GM12878 (cell line): ENCODE results near the gene GPC2. TPM values are rescaled to one million over a fixed set of nuclear protein-coding genes. Genes with fewer than 3 reads are reported as not detected.
"Not testable (repeated sequence)": the region's sequence is repeated elsewhere in the genome, so short reads cannot be mapped to it uniquely, and the experiment has no call there.

ENCODE experiments used
- ATAC-seq: fragments of 200-7000 bp; cut with Tn5 transposase; 3 replicates; pipeline ENCODE4 v1.9.1; 2020; ENCODE audit warnings: mild to moderate bottlenecking, moderate library complexity
- BruUV-seq: library from RNA; stranded (reverse); fragments of 400-500 nt; replicated peaks from 2 replicates; lab custom pipeline; 2021; lab: Mats Ljungman, UMichigan
- CTCF ChIA-PET: fragments of 300-600 bp; sonication (Branson Sonifier 250); formaldehyde crosslinking; extraction: SDS; loops from one replicate; lab custom pipeline; 2021; ENCODE audit warnings: inconsistent platforms; lab: Yijun Ruan, JAX
- POLR2A ChIA-PET: fragments of 350-600 bp; formaldehyde crosslinking; extraction: SDS; loops from one replicate; lab custom pipeline; 2021; ENCODE audit warnings: inconsistent platforms; lab: Charles Lee
- RAD21 ChIA-PET: fragments of 300-600 bp; sonication (Branson Sonifier 250); formaldehyde crosslinking; loops from one replicate; lab custom pipeline; 2023; ENCODE audit warnings: antibody characterized with exemption; ENCODE audit not compliant: unreplicated experiment; lab: Charles Lee
- SMC1A ChIA-PET: fragments of 300-600 bp; sonication (Branson Sonifier 250); formaldehyde crosslinking; loops from one replicate; lab custom pipeline; 2023; ENCODE audit not compliant: unreplicated experiment, uncharacterized antibody; lab: Charles Lee
- DNase-seq: peaks from one replicate; pipeline ENCODE4 v3.0.0-alpha.2; 2011; ENCODE audit warnings: low read depth, low spot score
- FAIRE-seq: peaks from 3 replicates; lab custom pipeline; 2011; peaks lifted over from hg19 to GRCh38; lab: Jason Lieb, UNC
- H2AFZ ChIP-seq: 2 replicates; pipeline ENCODE4 v1.6.0; 2011; ENCODE audit warnings: low read depth, low read length, control low read depth; ENCODE audit not compliant: control insufficient read depth
- H3K27ac ChIP-seq: 2 replicates; pipeline ENCODE4 v1.5.1; 2011; ENCODE audit warnings: control low read depth; ENCODE audit not compliant: control insufficient read depth, insufficient read depth
- H3K27me3 ChIP-seq, 2 experiments: replicated peaks in 1 of 2; 2 replicates each; pipeline versions ENCODE4 v1.6.0 to v1.6.1; 2011; ENCODE audit warnings: low read length in 1 of 2; ENCODE audit not compliant: control insufficient read depth in 2 of 2, insufficient read depth in 2 of 2
- H3K36me3 ChIP-seq, 2 experiments: 2 replicates each; pipeline ENCODE4 v1.5.1; 2011; ENCODE audit warnings: low read length in 1 of 2; ENCODE audit not compliant: control insufficient read depth in 2 of 2, insufficient read depth in 2 of 2
- H3K4me1 ChIP-seq: 2 replicates; pipeline ENCODE4 v1.6.1; 2011; ENCODE audit warnings: mild to moderate bottlenecking, low read length, moderate library complexity, mixed read lengths; ENCODE audit not compliant: control insufficient read depth, insufficient read depth
- H3K4me2 ChIP-seq: 2 replicates; pipeline ENCODE4 v1.6.0; 2011; ENCODE audit warnings: control low read depth; ENCODE audit not compliant: control insufficient read depth, insufficient read depth
- H3K4me3 ChIP-seq: fragments of 200-600 bp; sonication (generic); 2 replicates; pipeline ENCODE4 v1.5.1; 2016
- H3K79me2 ChIP-seq: 2 replicates; pipeline ENCODE4 v1.6.0; 2011; ENCODE audit warnings: low read length; ENCODE audit not compliant: control insufficient read depth, insufficient read depth
- H3K9ac ChIP-seq: 2 replicates; pipeline ENCODE4 v1.8.0; 2011; ENCODE audit warnings: low read length, control low read depth, mixed read lengths; ENCODE audit not compliant: control insufficient read depth, insufficient read depth
- H3K9me3 ChIP-seq: replicated peaks from 3 replicates; pipeline ENCODE4 v1.5.1; 2011; ENCODE audit warnings: mild to moderate bottlenecking, low read length; ENCODE audit not compliant: control insufficient read depth, insufficient read depth
- H4K20me1 ChIP-seq: 2 replicates; pipeline ENCODE4 v1.6.0; 2011; ENCODE audit not compliant: control insufficient read depth, insufficient read depth
- MLLT1 ChIP-seq: fragments of 450-650 bp; IDR thresholded peaks from 2 replicates; pipeline ENCODE4 v1.6.1; 2016; ENCODE audit warnings: mild to moderate bottlenecking
- POLR2A ChIP-seq: IDR thresholded peaks from 2 replicates; pipeline ENCODE4 v1.6.1; 2011; ENCODE audit warnings: low read depth, mild to moderate bottlenecking, low read length
- SMAD5 ChIP-seq: IDR thresholded peaks from 2 replicates; pipeline ENCODE4 v1.6.1; 2016; ENCODE audit warnings: antibody characterized with exemption, low read depth
- WGBS: methylation state at CpG from one replicate; pipeline ENCODE4 v1.1.6; 2016; ENCODE audit warnings: low lambda C conversion rate; ENCODE audit not compliant: insufficient replicate concordance, insufficient coverage; ENCODE audit errors: missing lambda C conversion rate; 5-methylcytosine and 5-hydroxymethylcytosine counted together
- in situ Hi-C: fragments of 300-500 bp; cut with MboI; formaldehyde crosslinking; loops from 9 replicates; pipeline ENCODE4 v1.14.3; 2018; ENCODE audit warnings: mixed read lengths
- intact Hi-C: fragments of 100-400 bp; cut with micrococcal nuclease; formaldehyde crosslinking; loops from one replicate; pipeline ENCODE4 v1.14.2; 2022; ENCODE audit not compliant: unreplicated experiment
- polyA plus RNA-seq, 11 experiments: library from polyadenylated mRNA; depleted of rRNA in 4 of 11; unstranded in 6 of 11; stranded (reverse) in 5 of 11; fragments of >200 nt; fragmentation: Nextera tagmentation in 4 of 11; fragmentation: Illumina TruSeq in 1 of 11; extraction: Ambion mirVana in 4 of 11; extraction: Trizol in 1 of 11; gene quantifications; 1 replicate in 1 of 11; 2 replicates in 10 of 11; pipeline versions ENCODE4 v1.2.1 to v1.2.3, GENCODE V29; 2011 to 2016; ENCODE audit warnings: inconsistent platforms in 2 of 11, missing spikeins in 2 of 11, low read depth in 1 of 11
- total RNA-seq, 4 experiments: library from RNA; depleted of rRNA in 3 of 4; stranded (reverse); fragments of >200 nt in 3 of 4; fragmentation: Illumina TruSeq in 1 of 4; extraction: Trizol in 1 of 4; gene quantifications; 2 replicates each; pipeline versions ENCODE4 v1.2.1 to v1.2.3, GENCODE V29; 2013 to 2021

GPC2 gene
- total and polyA plus RNA-seq, 10 of the 15 experiments (the other 5 are each of a cell fraction or from before 2014, with no cell fraction given): 0.19 to 6.3 (median 0.77) TPM

- H2AFZ ChIP-seq, H3K27me3 ChIP-seq, H3K36me3 ChIP-seq, ATAC-seq, H3K9ac ChIP-seq, DNase-seq, H3K27ac ChIP-seq, H3K4me3 ChIP-seq, POLR2A ChIA-PET, BruUV-seq, FAIRE-seq, intact Hi-C loops, H3K9me3 ChIP-seq, H4K20me1 ChIP-seq, in situ Hi-C loops: not testable (repeated sequence)
- TF ChIP-seq MLLT1: peak; percentile 64
- 0 out of 2 replicates have a peak, but pooled peaks have one; percentile 32 for TF ChIP-seq SMAD5
- peak; percentile 61 for TF ChIP-seq POLR2A
- ChIA-PET RAD21 (interaction anchor here (2.1 kb wide), 1 partner anchor 75 kb away, joined by 8 read pairs; the partner anchor contains the start of gene LAMTOR4), SMC1A (interaction anchor here (1.2 kb wide), 1 partner anchor 13 kb away, joined by 4 read pairs; no protein-coding TSS in a partner anchor), CTCF (interaction anchor here (8.2 kb wide), 1 partner anchor 92 kb away, joined by 107 read pairs; no protein-coding TSS in a partner anchor)
- Histone ChIP-seq H3K4me2 (peak overlapping the region; percentile 54), H3K79me2 (peaks cover 53% of the 10 kb centered on the region), H3K4me1 (peaks cover 30% of the 10 kb centered on the region)
- WGBS: 86% methylated on average over 17 of the region's 17 CpGs
Measured at GRCh38 chr7:100223376-100223927, 46.3 kb upstream of the GPC2 start.
